Measurements from ENCODE around the gene IL10RA. TPM values are rescaled to one million over a fixed set of nuclear protein-coding genes. Genes with fewer than 3 reads are reported as not detected.

The IL10RA gene
- 1 to 10 TPM; 1.1 to 9.3 (median 6.1) TPM for polyA plus RNA-seq
- long read RNA-seq, donor 1, full-length matches to known transcripts = 4 of 4 reads
- long read RNA-seq, donor 1, partial matches to known transcripts = 0 of 4 reads
- long read RNA-seq, donor 1, other reads (novel, unspliced or antisense) = 0 of 4 reads
- long read RNA-seq, donor 2 = 0 reads
- long read RNA-seq, donor 3, partial matches to known transcripts = 0 of 1 reads
- long read RNA-seq, donor 3, other reads (novel, unspliced or antisense) = 0 of 1 reads
- long read RNA-seq, donor 4 = 0 reads
- long read RNA-seq, donor 5 = 0 reads
- long read RNA-seq, donor 6, partial matches to known transcripts = 0 of 1 reads
- long read RNA-seq, donor 6, other reads (novel, unspliced or antisense) = 0 of 1 reads
- long read RNA-seq, donor 7 = 0 reads
- long read RNA-seq, donor 8, partial matches to known transcripts = 0 of 2 reads
- long read RNA-seq, donor 8, other reads (novel, unspliced or antisense) = 0 of 2 reads
- long read RNA-seq, donor 9, partial matches to known transcripts = 0 of 1 reads
- long read RNA-seq, donor 9, other reads (novel, unspliced or antisense) = 0 of 1 reads
- long read RNA-seq, donor 10, full-length matches to known transcripts = 2 of 2 reads
- long read RNA-seq, donor 10, partial matches to known transcripts = 0 of 2 reads
- long read RNA-seq, donor 10, other reads (novel, unspliced or antisense) = 0 of 2 reads

GRCh38 chr11:117985953-117986887 is at the start of gene IL10RA:
IL10RA (plus strand) TSS chr11:117986394; CDS start chr11:117986468, 74 bp downstream.
- H3K36me3 ChIP-seq (ENCODE audit: control insufficient read depth in 3 of 3, insufficient read depth in 2 of 3, low read depth in 1 of 3, low read length in 3 of 3) = no peaks in the 10 kb centered on the region
- H3K27ac ChIP-seq (ENCODE audit: low read depth in 1 of 3, low read length in 2 of 3) = peak within 1 kb of the TSS; percentile 38 to 92 (median 57)
- H3K9me3 ChIP-seq (ENCODE audit: control insufficient read depth in 2 of 2, insufficient read depth in 1 of 2, low read depth in 1 of 2, low read length in 1 of 2) = no peaks in the 10 kb centered on the region
- FAIRE-seq (no peak), DNase-seq (peak; percentile 81 to 94)
- WGBS, 3 donors = 3% methylated on average over 65 to 71 of the region's 71 CpGs
- peaks cover 0 to 38% (median 0%) of the 10 kb centered on the region in 3 donors for H3K27me3 ChIP-seq (ENCODE audit: control insufficient read depth in 3 of 3, insufficient read depth in 3 of 3, low read length in 3 of 3)
- peak within 1 kb of the TSS; percentile 54 to 61 (median 59) for H3K4me3 ChIP-seq (ENCODE audit: low read depth in 1 of 3, low read length in 3 of 3)
- peaks cover 0 to 11% (median 0%) of the 10 kb centered on the region in 3 donors for H3K4me1 ChIP-seq (ENCODE audit: control insufficient read depth in 3 of 3, insufficient read depth in 2 of 3, low read depth in 1 of 3, low read length in 2 of 3)

DNA sequence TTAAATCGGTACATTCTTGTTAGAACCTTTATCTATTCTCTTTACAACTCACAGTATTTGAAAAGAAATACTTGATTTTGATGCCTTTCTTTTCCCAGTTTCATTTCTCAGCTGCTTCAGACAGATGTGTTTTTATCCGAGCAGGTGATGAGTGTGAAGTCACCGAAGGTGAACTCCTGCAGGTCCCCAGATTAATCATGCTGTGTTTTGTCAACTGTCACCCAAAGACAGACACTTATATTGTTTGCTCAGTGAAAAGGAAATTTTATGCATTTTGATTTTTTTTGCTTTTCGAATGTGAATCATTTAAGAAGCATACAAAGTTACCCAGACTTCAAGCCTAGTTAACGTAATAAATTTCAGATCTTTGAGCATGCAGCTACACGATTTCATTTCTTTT is 49.2 kb upstream of the IL10RA start:
- no peaks in the 10 kb centered on the region for H3K36me3 ChIP-seq (ENCODE audit: control insufficient read depth in 3 of 3, insufficient read depth in 2 of 3, low read depth in 1 of 3, low read length in 3 of 3)
- no peak overlapping the region for H3K4me3 ChIP-seq (ENCODE audit: low read depth in 1 of 3, low read length in 3 of 3)
- no peak for DNase-seq
- peaks cover 0 to 6% (median 0%) of the 10 kb centered on the region in 3 donors for H3K4me1 ChIP-seq (ENCODE audit: control insufficient read depth in 3 of 3, insufficient read depth in 2 of 3, low read depth in 1 of 3, low read length in 2 of 3)
- 26 to 63% (median 37%) methylated on average over 6 of the region's 6 CpGs for WGBS, 3 donors
- H3K27me3 ChIP-seq (ENCODE audit: control insufficient read depth in 3 of 3, insufficient read depth in 3 of 3, low read length in 3 of 3) = no peaks in the 10 kb centered on the region
- FAIRE-seq = no peak
- H3K9me3 ChIP-seq (ENCODE audit: control insufficient read depth in 2 of 2, insufficient read depth in 1 of 2, low read depth in 1 of 2, low read length in 1 of 2) = no peaks in the 10 kb centered on the region
- no peak overlapping the region for H3K27ac ChIP-seq (ENCODE audit: low read depth in 1 of 3, low read length in 2 of 3)

- WGBS, 3 donors = 91 to 97% (median 94%) methylated on average over 8 of the region's 8 CpGs
- DNase-seq = no peak
- H3K4me1 ChIP-seq (ENCODE audit: control insufficient read depth in 3 of 3, insufficient read depth in 2 of 3, low read depth in 1 of 3, low read length in 2 of 3) = peaks cover 0 to 4% (median 0%) of the 10 kb centered on the region in 3 donors
- no peaks in the 10 kb centered on the region for H3K9me3 ChIP-seq (ENCODE audit: control insufficient read depth in 2 of 2, insufficient read depth in 1 of 2, low read depth in 1 of 2, low read length in 1 of 2)
- FAIRE-seq = no peak
- no peaks in the 10 kb centered on the region for H3K36me3 ChIP-seq (ENCODE audit: control insufficient read depth in 3 of 3, insufficient read depth in 2 of 3, low read depth in 1 of 3, low read length in 3 of 3)
- H3K27me3 ChIP-seq (ENCODE audit: control insufficient read depth in 3 of 3, insufficient read depth in 3 of 3, low read length in 3 of 3) = no peaks in the 10 kb centered on the region
- no peak overlapping the region for H3K4me3 ChIP-seq (ENCODE audit: low read depth in 1 of 3, low read length in 3 of 3)
- H3K27ac ChIP-seq (ENCODE audit: low read depth in 1 of 3, low read length in 2 of 3) = no peak overlapping the region
These were observed 45.5 kb upstream of the IL10RA start for GRCh38 chr11:117940736-117941135.

DNA sequence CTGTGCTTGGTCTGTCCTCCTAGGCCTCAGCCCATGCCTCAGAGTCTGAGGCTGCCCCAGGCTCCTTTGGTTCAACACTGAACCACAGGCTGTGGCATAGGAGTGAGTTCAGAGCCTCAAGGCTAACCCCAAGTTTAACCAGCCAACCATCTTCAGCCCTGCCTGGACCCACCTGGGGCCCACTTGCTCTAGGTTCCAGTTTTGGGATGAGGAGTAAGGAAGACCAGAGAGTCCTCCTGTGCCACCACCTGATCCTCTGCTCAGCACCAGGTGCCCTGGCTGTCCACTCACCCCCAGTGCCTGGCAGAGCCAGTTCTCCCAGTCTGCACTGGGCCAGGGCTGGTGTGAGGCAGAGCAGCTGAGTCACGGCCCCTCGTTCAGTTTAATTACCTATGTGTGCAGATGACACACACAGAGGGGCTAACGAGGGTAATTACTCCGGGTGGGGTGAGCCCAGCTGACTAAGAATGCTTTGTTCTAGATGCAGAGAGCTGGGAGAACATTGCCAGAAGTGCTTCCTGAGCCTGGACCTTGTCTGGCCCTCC is 45.0 kb upstream of the IL10RA start:
- DNase-seq (peak in 1 of 2 donors; percentile 28), FAIRE-seq (no peak)
- H3K4me3 ChIP-seq (ENCODE audit: low read depth in 1 of 3, low read length in 3 of 3) = no peak overlapping the region
- WGBS, 3 donors = 7 to 67% (median 45%) methylated on average over 4 of the region's 4 CpGs
- H3K4me1 ChIP-seq (ENCODE audit: control insufficient read depth in 3 of 3, insufficient read depth in 2 of 3, low read depth in 1 of 3, low read length in 2 of 3) = peaks cover 0 to 4% (median 0%) of the 10 kb centered on the region in 3 donors
- H3K27me3 ChIP-seq (ENCODE audit: control insufficient read depth in 3 of 3, insufficient read depth in 3 of 3, low read length in 3 of 3) = no peaks in the 10 kb centered on the region
- no peaks in the 10 kb centered on the region for H3K36me3 ChIP-seq (ENCODE audit: control insufficient read depth in 3 of 3, insufficient read depth in 2 of 3, low read depth in 1 of 3, low read length in 3 of 3)
- no peak overlapping the region for H3K27ac ChIP-seq (ENCODE audit: low read depth in 1 of 3, low read length in 2 of 3)
- no peaks in the 10 kb centered on the region for H3K9me3 ChIP-seq (ENCODE audit: control insufficient read depth in 2 of 2, insufficient read depth in 1 of 2, low read depth in 1 of 2, low read length in 1 of 2)

GRCh38 chr11:117941976-117942654 is 44.1 kb upstream of the IL10RA start:
- no peak for DNase-seq
- Histone ChIP-seq H3K4me3 (ENCODE audit: low read depth in 1 of 3, low read length in 3 of 3) (no peak overlapping the region), H3K4me1 (ENCODE audit: control insufficient read depth in 3 of 3, insufficient read depth in 2 of 3, low read depth in 1 of 3, low read length in 2 of 3) (peaks cover 0 to 4% (median 0%) of the 10 kb centered on the region in 3 donors), H3K36me3 (ENCODE audit: control insufficient read depth in 3 of 3, insufficient read depth in 2 of 3, low read depth in 1 of 3, low read length in 3 of 3) (no peaks in the 10 kb centered on the region), H3K27me3 (ENCODE audit: control insufficient read depth in 3 of 3, insufficient read depth in 3 of 3, low read length in 3 of 3) (no peaks in the 10 kb centered on the region), H3K27ac (ENCODE audit: low read depth in 1 of 3, low read length in 2 of 3) (no peak overlapping the region), H3K9me3 (ENCODE audit: control insufficient read depth in 2 of 2, insufficient read depth in 1 of 2, low read depth in 1 of 2, low read length in 1 of 2) (no peaks in the 10 kb centered on the region)
- FAIRE-seq = no peak
- WGBS, 3 donors = 85 to 90% (median 85%) methylated on average over 6 of the region's 6 CpGs

DNA sequence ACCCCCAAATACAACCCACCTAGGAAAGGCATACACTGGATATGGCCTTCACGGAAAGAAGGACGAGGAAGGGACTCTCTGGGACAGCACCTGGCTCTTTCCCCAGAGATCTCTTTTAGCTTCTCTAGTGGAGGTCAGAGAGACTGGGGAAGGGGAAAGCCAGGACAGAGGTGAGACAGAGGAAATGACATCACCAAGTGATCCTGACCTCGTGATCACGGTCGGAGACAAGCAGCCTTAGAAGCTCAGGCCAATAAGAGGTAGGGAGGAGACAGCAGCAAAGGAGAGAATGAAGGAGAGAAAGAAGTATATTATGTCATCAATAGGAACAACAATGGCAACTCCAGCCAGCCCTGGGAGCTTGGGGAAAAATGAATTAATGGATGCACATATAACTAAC is 41.6 kb upstream of the IL10RA start:
- H3K4me1 ChIP-seq (ENCODE audit: control insufficient read depth in 3 of 3, insufficient read depth in 2 of 3, low read depth in 1 of 3, low read length in 2 of 3) = no peaks in the 10 kb centered on the region
- WGBS, 3 donors = 66 to 81% (median 73%) methylated on average over 5 of the region's 5 CpGs
- no peaks in the 10 kb centered on the region for H3K36me3 ChIP-seq (ENCODE audit: control insufficient read depth in 3 of 3, insufficient read depth in 2 of 3, low read depth in 1 of 3, low read length in 3 of 3)
- DNase-seq (no peak), FAIRE-seq (no peak)
- H3K27ac ChIP-seq (ENCODE audit: low read depth in 1 of 3, low read length in 2 of 3) = no peak overlapping the region
- no peaks in the 10 kb centered on the region for H3K27me3 ChIP-seq (ENCODE audit: control insufficient read depth in 3 of 3, insufficient read depth in 3 of 3, low read length in 3 of 3)
- H3K9me3 ChIP-seq (ENCODE audit: control insufficient read depth in 2 of 2, insufficient read depth in 1 of 2, low read depth in 1 of 2, low read length in 1 of 2) = no peaks in the 10 kb centered on the region
- H3K4me3 ChIP-seq (ENCODE audit: low read depth in 1 of 3, low read length in 3 of 3) = no peak overlapping the region

GRCh38 chr11:117945047-117945810 is 41.0 kb upstream of the IL10RA start:
- no peak overlapping the region for H3K27ac ChIP-seq (ENCODE audit: low read depth in 1 of 3, low read length in 2 of 3)
- no peaks in the 10 kb centered on the region for H3K9me3 ChIP-seq (ENCODE audit: control insufficient read depth in 2 of 2, insufficient read depth in 1 of 2, low read depth in 1 of 2, low read length in 1 of 2)
- H3K27me3 ChIP-seq (ENCODE audit: control insufficient read depth in 3 of 3, insufficient read depth in 3 of 3, low read length in 3 of 3) = no peaks in the 10 kb centered on the region
- H3K4me1 ChIP-seq (ENCODE audit: control insufficient read depth in 3 of 3, insufficient read depth in 2 of 3, low read depth in 1 of 3, low read length in 2 of 3) = no peaks in the 10 kb centered on the region
- FAIRE-seq (no peak), DNase-seq (no peak)
- 47 to 55% (median 52%) methylated on average over 7 of the region's 7 CpGs for WGBS, 3 donors
- H3K4me3 ChIP-seq (ENCODE audit: low read depth in 1 of 3, low read length in 3 of 3) = no peak overlapping the region
- no peaks in the 10 kb centered on the region for H3K36me3 ChIP-seq (ENCODE audit: control insufficient read depth in 3 of 3, insufficient read depth in 2 of 3, low read depth in 1 of 3, low read length in 3 of 3)
